ENCODE results near the gene DBNL.
"Not testable (repeated sequence)": the region's sequence is repeated elsewhere in the genome, so short reads cannot be mapped to it uniquely, and the experiment has no call there.

DBNL gene

GRCh38 chr7:44036364-44036763 is 8.1 kb upstream of the DBNL start:
- H3K27ac Mint-ChIP-seq, H3K4me3 Mint-ChIP-seq, H3K9me3 Mint-ChIP-seq, H3K27me3 Mint-ChIP-seq: not testable (repeated sequence)
- peak; percentile 76 for DNase-seq
- H3K4me1 Mint-ChIP-seq (ENCODE audit: low read depth), result peaks cover 12% of the 10 kb centered on the region
- peaks cover 29% of the 10 kb centered on the region for H3K36me3 Mint-ChIP-seq (ENCODE audit: low read depth)

DNA sequence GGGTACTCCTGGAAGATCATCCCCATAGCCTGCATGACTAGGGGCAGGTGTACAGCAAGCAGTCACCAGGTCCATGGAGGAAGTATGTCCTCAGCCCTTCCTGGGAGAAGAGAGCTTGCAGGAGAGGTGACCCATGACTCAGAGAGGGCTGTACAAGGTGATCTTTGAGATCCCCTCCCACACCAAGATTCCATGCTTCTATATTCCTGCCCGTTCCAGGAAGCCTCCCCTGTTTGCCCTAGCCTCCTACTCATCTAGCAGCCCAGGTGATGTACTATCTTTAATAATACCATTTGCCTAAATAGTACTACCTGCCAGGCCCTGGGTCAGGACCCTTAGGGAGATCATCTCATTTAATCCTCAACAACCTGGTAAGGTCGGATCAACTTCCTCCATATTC is 6.6 kb upstream of the DBNL start:
- peak overlapping the region; percentile 29 for H3K27ac Mint-ChIP-seq
- not testable (repeated sequence) for DNase-seq, H3K27me3 Mint-ChIP-seq, H3K9me3 Mint-ChIP-seq, H3K4me3 Mint-ChIP-seq
- H3K4me1 Mint-ChIP-seq (ENCODE audit: low read depth), result peaks cover 14% of the 10 kb centered on the region
- peaks cover 24% of the 10 kb centered on the region for H3K36me3 Mint-ChIP-seq (ENCODE audit: low read depth)

DNA sequence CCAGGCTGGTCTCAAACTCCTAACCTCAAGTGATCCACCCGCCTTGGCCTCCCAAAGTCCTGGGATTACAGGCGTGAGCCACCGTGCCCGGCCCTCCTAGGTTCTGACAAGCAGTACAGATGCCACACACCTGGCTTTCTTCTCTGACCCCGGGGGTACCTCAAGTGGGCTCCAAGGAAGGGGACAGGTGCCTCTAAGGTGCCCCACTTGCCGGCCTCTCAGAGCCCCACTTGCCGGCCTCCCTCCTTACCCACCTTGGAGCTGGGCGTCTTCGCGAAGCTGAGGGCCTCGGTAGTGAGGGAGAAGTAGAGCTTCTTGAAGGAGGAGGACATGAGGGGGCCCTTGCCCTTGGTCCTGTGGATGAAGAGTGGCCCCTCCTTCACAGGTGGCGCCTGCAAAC is 5.9 kb upstream of the DBNL start:
- H3K27me3 Mint-ChIP-seq, DNase-seq, H3K4me3 Mint-ChIP-seq, H3K27ac Mint-ChIP-seq, H3K9me3 Mint-ChIP-seq: not testable (repeated sequence)
- H3K36me3 Mint-ChIP-seq (ENCODE audit: low read depth), result peaks cover 21% of the 10 kb centered on the region
- peaks cover 14% of the 10 kb centered on the region for H3K4me1 Mint-ChIP-seq (ENCODE audit: low read depth)

GRCh38 chr7:44038961-44039558 is 5.4 kb upstream of the DBNL start:
- Mint-ChIP-seq H3K4me3 (peak overlapping the region; percentile 69), H3K27ac (peak overlapping the region; percentile 90), H3K36me3 (ENCODE audit: low read depth) (peaks cover 18% of the 10 kb centered on the region), H3K4me1 (ENCODE audit: low read depth) (peaks cover 19% of the 10 kb centered on the region)
- H3K9me3 Mint-ChIP-seq, H3K27me3 Mint-ChIP-seq: not testable (repeated sequence)
- DNase-seq, result peak; percentile 87

DNA sequence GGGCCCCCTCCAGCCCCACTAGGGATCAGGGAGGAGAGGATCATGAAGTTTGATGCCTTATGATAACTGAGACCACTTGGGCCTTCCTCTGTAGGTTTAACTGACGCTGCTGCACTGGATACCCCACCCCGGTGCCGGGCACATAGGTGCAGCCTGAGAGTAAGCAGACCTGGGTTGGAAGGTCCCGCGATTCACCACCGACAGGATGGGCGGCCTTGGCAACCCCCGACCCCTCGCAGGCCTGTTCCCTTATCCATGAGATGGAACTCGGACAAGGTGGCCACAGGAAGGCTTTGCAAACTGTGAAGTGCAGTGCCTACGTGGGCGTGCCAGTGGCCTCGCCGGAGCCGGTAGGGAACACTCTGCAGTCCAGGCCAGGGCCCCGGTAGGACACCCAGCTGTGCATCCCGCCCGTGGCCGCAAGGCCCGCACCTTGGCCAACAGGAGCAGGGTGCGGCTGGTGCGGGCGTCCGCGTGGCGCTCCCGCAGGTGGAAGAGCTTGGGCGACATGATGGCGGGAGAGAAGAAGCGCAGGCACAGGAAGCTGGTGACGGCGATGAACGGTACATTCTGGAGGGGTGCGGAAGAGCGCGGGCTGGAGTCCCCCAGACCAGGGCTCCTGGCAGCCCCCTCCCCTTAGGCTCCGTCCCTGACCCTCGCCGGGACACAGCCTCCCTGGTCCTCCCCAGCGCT is 4.6 kb upstream of the DBNL start:
- peak overlapping the region; percentile 78 for H3K27ac Mint-ChIP-seq
- H3K4me3 Mint-ChIP-seq, result peak overlapping the region; percentile 81
- H3K9me3 Mint-ChIP-seq, result not testable (repeated sequence)

DNA sequence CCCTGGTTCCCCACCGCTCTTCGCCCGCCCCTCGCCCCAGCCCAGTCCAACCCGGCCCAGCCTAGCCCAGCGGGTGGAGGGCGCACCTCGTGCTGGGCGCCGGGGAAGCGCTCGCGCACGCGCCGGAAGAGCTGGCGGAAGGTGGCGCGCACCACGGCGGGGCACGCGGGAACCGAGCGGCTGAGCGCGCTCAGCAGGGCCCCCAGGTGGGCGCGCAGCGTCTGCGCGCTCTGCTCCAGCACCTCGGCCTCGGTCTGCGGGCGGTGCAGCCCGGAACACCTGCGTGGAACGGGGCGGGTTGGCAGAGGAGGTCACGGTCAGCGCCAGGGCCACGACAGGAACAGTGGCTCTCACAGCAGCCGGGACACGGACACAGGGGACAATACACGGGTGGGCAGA is 4.0 kb upstream of the DBNL start:
- peak overlapping the region; percentile 81 for H3K4me3 Mint-ChIP-seq
- DNase-seq, result peak; percentile 82
- peak overlapping the region; percentile 90 for H3K27ac Mint-ChIP-seq
- peaks cover 27% of the 10 kb centered on the region for H3K36me3 Mint-ChIP-seq (ENCODE audit: low read depth)
- H3K4me1 Mint-ChIP-seq (ENCODE audit: low read depth), result peaks cover 24% of the 10 kb centered on the region
- not testable (repeated sequence) for H3K27me3 Mint-ChIP-seq, H3K9me3 Mint-ChIP-seq

More for the DNA sequence above, 4.6 kb upstream of the DBNL start:
- H3K4me1 Mint-ChIP-seq (ENCODE audit: low read depth), result peaks cover 21% of the 10 kb centered on the region
- peak; percentile 72 for DNase-seq
- H3K36me3 Mint-ChIP-seq (ENCODE audit: low read depth), result peaks cover 21% of the 10 kb centered on the region
- H3K27me3 Mint-ChIP-seq, result not testable (repeated sequence)

- peak overlapping the region; percentile 70 for H3K27ac Mint-ChIP-seq
- peaks cover 37% of the 10 kb centered on the region for H3K36me3 Mint-ChIP-seq (ENCODE audit: low read depth)
- no peaks in the 10 kb centered on the region for H3K27me3 Mint-ChIP-seq
- no peak overlapping the region for H3K4me3 Mint-ChIP-seq
- no peaks in the 10 kb centered on the region for H3K9me3 Mint-ChIP-seq
- H3K4me1 Mint-ChIP-seq (ENCODE audit: low read depth), result peaks cover 41% of the 10 kb centered on the region
- DNase-seq, result no peak
Observed at GRCh38 chr7:44042221-44042620, 2.3 kb upstream of the DBNL start.

DNA sequence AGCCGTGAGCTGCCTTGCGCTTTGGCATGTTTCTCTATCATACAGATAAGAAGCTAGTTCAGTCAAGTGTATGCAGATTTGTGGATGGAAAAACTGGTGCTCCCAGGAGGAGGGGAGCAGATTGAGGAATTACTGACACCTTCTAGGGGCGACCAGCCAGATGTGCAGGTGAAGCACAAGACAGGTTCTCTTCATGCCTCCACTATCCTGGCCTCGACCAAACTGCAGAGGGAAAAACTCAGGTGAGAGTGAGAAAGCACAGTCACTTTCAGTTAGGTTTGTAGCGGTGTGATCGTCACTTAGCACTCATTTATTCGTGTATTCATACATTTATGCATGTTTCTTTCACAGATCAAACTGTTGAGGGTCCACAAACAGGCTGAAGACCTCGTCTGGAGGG is 600 bp upstream of the DBNL start:
- Mint-ChIP-seq H3K4me3 (peak overlapping the region; percentile 90), H3K4me1 (ENCODE audit: low read depth) (peaks cover 53% of the 10 kb centered on the region)

GRCh38 chr7:44045226-44046014 is 918 bp downstream of the DBNL start:
- Mint-ChIP-seq H3K4me3 (peak overlapping the region; percentile 90), H3K27me3 (no peaks in the 10 kb centered on the region), H3K4me1 (ENCODE audit: low read depth) (peaks cover 63% of the 10 kb centered on the region), H3K36me3 (ENCODE audit: low read depth) (peaks cover 61% of the 10 kb centered on the region), H3K9me3 (no peaks in the 10 kb centered on the region), H3K27ac (peak overlapping the region; percentile 91)
- peak; percentile 32 for DNase-seq

More for the DNA sequence above, 600 bp upstream of the DBNL start:
- Mint-ChIP-seq H3K36me3 (ENCODE audit: low read depth) (peaks cover 50% of the 10 kb centered on the region), H3K27ac (peak overlapping the region; percentile 91), H3K27me3 (no peaks in the 10 kb centered on the region), H3K9me3 (no peaks in the 10 kb centered on the region)
- DNase-seq, result no peak

GRCh38 chr7:44046321-44047061 is 2.0 kb downstream of the DBNL start:
- Mint-ChIP-seq H3K9me3 (no peaks in the 10 kb centered on the region), H3K36me3 (ENCODE audit: low read depth) (peaks cover 72% of the 10 kb centered on the region), H3K27me3 (no peaks in the 10 kb centered on the region), H3K27ac (peak overlapping the region; percentile 91), H3K4me3 (peak overlapping the region; percentile 90), H3K4me1 (ENCODE audit: low read depth) (peaks cover 68% of the 10 kb centered on the region)
- DNase-seq, result peak; percentile 40

DNA sequence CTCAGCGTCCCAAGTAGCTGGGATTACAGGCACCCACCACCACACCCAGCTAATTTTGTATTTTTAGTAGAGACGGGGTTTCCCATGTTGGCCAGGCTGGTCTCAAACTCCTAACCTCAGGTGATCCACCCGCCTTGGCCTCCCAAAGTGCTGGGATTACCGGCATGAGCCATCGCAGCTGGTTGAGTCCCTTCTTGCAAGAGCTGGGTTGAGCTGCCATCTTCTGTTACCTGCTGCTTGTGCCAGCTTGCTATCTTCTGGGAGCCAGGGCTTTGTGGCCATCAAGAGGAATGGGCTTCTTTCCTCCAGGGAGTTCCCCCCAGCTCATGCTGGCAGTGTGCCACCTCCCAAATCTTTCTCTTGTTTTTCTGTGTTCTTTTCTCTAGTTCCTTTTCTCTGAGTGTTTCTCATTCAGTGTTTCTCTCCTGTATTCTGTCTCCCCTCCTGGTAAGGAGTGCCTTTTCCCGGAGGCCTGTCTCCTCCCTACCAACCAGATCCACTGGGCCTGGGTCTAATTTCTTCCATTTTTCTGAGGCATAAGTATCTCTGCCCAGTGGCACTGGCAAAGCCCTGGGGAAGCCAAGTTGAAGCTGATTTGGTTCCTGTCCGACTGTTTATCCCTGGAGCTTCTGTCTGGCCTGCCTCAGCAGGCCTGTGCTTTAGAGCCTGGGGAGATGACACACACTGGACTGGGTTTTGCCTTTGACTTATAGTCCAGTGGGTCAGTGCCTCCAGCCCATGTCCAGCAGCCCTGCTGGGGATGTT is 3.7 kb downstream of the DBNL start:
- H3K27ac Mint-ChIP-seq, result peak overlapping the region; percentile 91
- no peaks in the 10 kb centered on the region for H3K27me3 Mint-ChIP-seq
- H3K4me3 Mint-ChIP-seq, result no peak overlapping the region
- peaks cover 76% of the 10 kb centered on the region for H3K4me1 Mint-ChIP-seq (ENCODE audit: low read depth)
- H3K9me3 Mint-ChIP-seq, result no peaks in the 10 kb centered on the region
- peaks cover 89% of the 10 kb centered on the region for H3K36me3 Mint-ChIP-seq (ENCODE audit: low read depth)
- DNase-seq, result peak; percentile 25

DNA sequence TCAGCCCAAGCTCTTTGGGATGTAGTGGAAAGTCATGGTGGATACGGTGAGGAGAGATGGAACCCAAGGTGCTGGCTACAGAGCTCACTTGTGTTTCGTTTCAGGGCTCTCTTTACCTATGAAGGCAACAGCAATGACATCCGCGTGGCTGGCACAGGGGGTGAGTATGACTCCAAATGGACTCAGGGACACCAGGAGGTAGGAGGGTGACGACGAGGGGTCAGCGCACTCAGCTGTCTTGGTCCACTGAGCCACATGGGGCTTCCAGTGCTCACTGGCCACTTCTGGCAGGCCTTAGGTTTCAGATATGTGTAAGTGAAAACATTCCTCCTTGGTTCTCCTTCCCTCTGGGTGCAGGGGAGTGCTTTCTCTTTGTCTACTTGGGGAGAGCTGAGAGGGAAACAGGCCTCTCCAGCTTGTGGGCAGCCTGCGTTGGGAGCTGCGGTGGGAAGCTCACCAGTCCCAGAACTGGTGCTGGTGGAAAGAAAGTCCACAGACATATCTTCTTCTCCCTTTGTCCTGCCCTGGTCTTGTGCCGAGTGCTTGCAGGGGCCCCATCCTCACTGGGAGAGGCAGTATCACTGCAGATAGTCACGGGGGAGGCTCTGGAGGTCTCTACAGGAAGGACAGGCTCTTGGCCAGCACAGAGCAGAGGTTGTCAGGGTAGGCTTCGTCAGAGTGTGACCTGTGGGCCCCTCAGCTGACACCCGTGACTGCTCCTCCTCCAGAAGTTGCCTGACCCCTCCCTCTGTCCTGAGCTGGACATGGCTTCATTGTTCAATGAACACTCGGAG is 5.8 kb downstream of the DBNL start:
- H3K9me3 Mint-ChIP-seq, result no peaks in the 10 kb centered on the region
- no peak overlapping the region for H3K4me3 Mint-ChIP-seq
- H3K4me1 Mint-ChIP-seq (ENCODE audit: low read depth), result peaks cover 71% of the 10 kb centered on the region
- H3K27me3 Mint-ChIP-seq, result no peaks in the 10 kb centered on the region
- DNase-seq, result peak; percentile 28
- H3K27ac Mint-ChIP-seq, result peak overlapping the region; percentile 84
- H3K36me3 Mint-ChIP-seq (ENCODE audit: low read depth), result peaks cover 96% of the 10 kb centered on the region

DNA sequence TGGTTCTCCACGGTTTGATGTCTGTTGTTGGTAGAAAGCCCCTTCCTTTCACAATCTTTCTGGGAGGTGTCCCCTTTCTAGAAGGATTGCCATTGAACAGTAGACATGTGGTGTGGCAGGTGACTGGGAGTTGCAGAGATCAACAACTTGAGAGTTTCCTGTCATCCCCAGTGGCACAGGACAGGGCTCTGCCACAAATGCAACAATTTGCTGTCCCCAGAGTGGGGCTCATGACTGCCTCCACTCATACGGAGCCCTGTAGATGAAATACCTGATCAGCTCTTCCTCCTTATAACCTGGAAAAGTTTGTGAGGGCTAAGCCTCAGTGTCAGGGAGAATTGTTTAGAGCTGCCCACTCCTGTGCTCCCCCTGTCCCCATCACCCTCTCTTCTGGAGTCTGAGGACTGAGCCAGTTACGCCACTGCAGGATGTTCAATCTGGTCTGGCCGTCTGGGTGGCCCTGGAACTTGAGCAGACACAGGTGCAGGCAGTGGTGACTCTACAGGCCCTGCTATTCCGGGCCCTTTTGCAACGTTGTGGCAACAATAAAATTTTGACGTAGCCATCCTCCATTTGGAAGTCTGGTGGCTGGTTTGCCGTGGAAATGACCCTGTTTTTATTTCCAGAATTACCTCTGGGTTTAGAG is 6.5 kb downstream of the DBNL start:
- H3K27ac Mint-ChIP-seq, result peak overlapping the region; percentile 84
- peaks cover 68% of the 10 kb centered on the region for H3K4me1 Mint-ChIP-seq (ENCODE audit: low read depth)
- peaks cover 96% of the 10 kb centered on the region for H3K36me3 Mint-ChIP-seq (ENCODE audit: low read depth)
- peak; percentile 23 for DNase-seq
- H3K27me3 Mint-ChIP-seq, result no peaks in the 10 kb centered on the region
- no peaks in the 10 kb centered on the region for H3K9me3 Mint-ChIP-seq
- H3K4me3 Mint-ChIP-seq, result no peak overlapping the region
